CD14-positive monocyte (primary cell): ENCODE measurements around the gene TTC23L. TPM values are rescaled to one million over a fixed set of nuclear protein-coding genes. Genes with fewer than 3 reads are reported as not detected.

ENCODE experiments used
- DNase-seq, 3 donors: peaks; one replicate each; pipeline ENCODE4 v3.0.0-alpha.2; 2011 to 2022
- H2AFZ ChIP-seq: 2 replicates; pipeline ENCODE4 v1.6.0; 2012; ENCODE audit warnings: mild to moderate bottlenecking, low read depth, low read length, inconsistent platforms; ENCODE audit not compliant: insufficient read depth, poor library complexity, severe bottlenecking
- H3K27ac ChIP-seq, 2 donors: 1 replicate in 1 of 2; 2 replicates in 1 of 2; pipeline ENCODE4 v1.5.1; 2012 to 2013; ENCODE audit warnings: low read length in 2 of 2, control low read depth in 1 of 2, inconsistent platforms in 1 of 2, low read depth in 1 of 2, mild to moderate bottlenecking in 1 of 2
- H3K27me3 ChIP-seq, 2 donors: one replicate each; pipeline versions ENCODE4 v1.6.0 to v1.6.1; 2011 to 2013; ENCODE audit warnings: low read length in 2 of 2; ENCODE audit not compliant: control insufficient read depth in 2 of 2, insufficient read depth in 2 of 2
- H3K36me3 ChIP-seq, 2 donors: replicated peaks in 1 of 2; 1 replicate in 1 of 2; 2 replicates in 1 of 2; pipeline versions ENCODE4 v1.5.1 to v1.6.1; 2012 to 2013; ENCODE audit warnings: low read length in 2 of 2, control low read depth in 1 of 2, inconsistent platforms in 1 of 2, mild to moderate bottlenecking in 1 of 2; ENCODE audit not compliant: insufficient read depth in 2 of 2, control insufficient read depth in 1 of 2
- H3K4me1 ChIP-seq, 2 donors: 1 replicate in 1 of 2; 2 replicates in 1 of 2; pipeline versions ENCODE4 v1.5.1 to v1.6.1; 2012 to 2013; ENCODE audit warnings: low read length in 2 of 2, control low read depth in 1 of 2, inconsistent platforms in 1 of 2, mild to moderate bottlenecking in 1 of 2, moderate library complexity in 1 of 2; ENCODE audit not compliant: insufficient read depth in 2 of 2, control insufficient read depth in 1 of 2
- H3K4me2 ChIP-seq: replicated peaks from 2 replicates; pipeline ENCODE3; 2012; ENCODE audit warnings: low read length, moderate library complexity, mild to moderate bottlenecking; ENCODE audit not compliant: poor library complexity, severe bottlenecking; ENCODE audit errors: extremely low read depth
- H3K4me3 ChIP-seq, 3 experiments: fragments of 200-600 bp in 1 of 3; sonication (generic) in 1 of 3; replicated peaks in 1 of 3; 1 replicate in 2 of 3; 2 replicates in 1 of 3; pipeline ENCODE4 v1.5.1; 2011 to 2013; ENCODE audit warnings: low read length in 3 of 3, mild to moderate bottlenecking in 3 of 3, control low read depth in 2 of 3, low read depth in 2 of 3, inconsistent platforms in 1 of 3, moderate library complexity in 1 of 3
- H3K79me2 ChIP-seq: 2 replicates; pipeline ENCODE4 v1.6.0; 2012; ENCODE audit warnings: mild to moderate bottlenecking, control low read depth, inconsistent platforms, low read length, moderate library complexity; ENCODE audit not compliant: insufficient read depth
- H3K9ac ChIP-seq: 2 replicates; pipeline ENCODE4 v1.6.0; 2017; ENCODE audit warnings: low read length, mild to moderate bottlenecking; ENCODE audit not compliant: insufficient read depth, poor library complexity, severe bottlenecking
- H3K9me3 ChIP-seq, 2 donors: replicated peaks in 1 of 2; 1 replicate in 1 of 2; 2 replicates in 1 of 2; pipeline versions ENCODE4 v1.5.1 to v1.6.1; 2012 to 2013; ENCODE audit warnings: low read length in 2 of 2, control low read depth in 1 of 2; ENCODE audit not compliant: control insufficient read depth in 1 of 2, insufficient read depth in 1 of 2
- H4K20me1 ChIP-seq: 2 replicates; pipeline ENCODE4 v1.6.0; 2012; ENCODE audit warnings: mild to moderate bottlenecking, low read length, control low read depth, moderate library complexity; ENCODE audit not compliant: insufficient read depth
- H3K27ac Mint-ChIP-seq, 7 donors: one replicate each; pipeline ENCODE4 v1.8.0; 2020; ENCODE audit warnings: mild to moderate bottlenecking in 7 of 7, mixed read lengths in 7 of 7, moderate library complexity in 6 of 7, inconsistent platforms in 2 of 7
- H3K27me3 Mint-ChIP-seq, 3 donors: one replicate each; pipeline ENCODE4 v1.8.0; 2021 to 2022; ENCODE audit warnings: low read depth in 3 of 3, mild to moderate bottlenecking in 3 of 3, mixed read lengths in 3 of 3, moderate library complexity in 3 of 3, inconsistent platforms in 1 of 3
- H3K36me3 Mint-ChIP-seq, 2 donors: one replicate each; pipeline ENCODE4 v1.8.0; 2020; ENCODE audit warnings: mixed read lengths in 2 of 2, inconsistent platforms in 1 of 2, mild to moderate bottlenecking in 1 of 2
- H3K4me1 Mint-ChIP-seq: one replicate; pipeline ENCODE4 v1.8.0; 2020; ENCODE audit warnings: mild to moderate bottlenecking, mixed read lengths
- H3K4me3 Mint-ChIP-seq, 2 donors: one replicate each; pipeline ENCODE4 v1.8.0; 2020; ENCODE audit warnings: mild to moderate bottlenecking in 2 of 2, mixed read lengths in 2 of 2, moderate library complexity in 1 of 2
- H3K9me3 Mint-ChIP-seq, 7 donors: one replicate each; pipeline ENCODE4 v1.8.0; 2020 to 2022; ENCODE audit warnings: mixed read lengths in 7 of 7, mild to moderate bottlenecking in 6 of 7, moderate library complexity in 6 of 7, inconsistent platforms in 2 of 7
- CTCF ChIP-seq: fragments of 200-600 bp; IDR thresholded peaks from one replicate; pipeline ENCODE4 v1.8.0; 2022; ENCODE audit warnings: antibody characterized with exemption, mild to moderate bottlenecking
- WGBS: methylation state at CpG from one replicate; pipeline ENCODE4 v1.1.5; 2013; ENCODE audit warnings: missing lambda C conversion rate; ENCODE audit not compliant: insufficient coverage; 5-methylcytosine and 5-hydroxymethylcytosine counted together
- intact Hi-C, 2 donors: fragments of 100-400 bp; cut with micrococcal nuclease; formaldehyde crosslinking; loops; one replicate each; pipeline versions ENCODE4 v1.15.0 to v1.15.1; 2023
- polyA plus RNA-seq, 3 donors: library from polyadenylated mRNA; depleted of rRNA in 1 of 3; unstranded in 2 of 3; stranded (reverse) in 1 of 3; fragments of 300-500 nt in 2 of 3; fragments of >200 nt in 1 of 3; fragmentation: Illumina TruSeq in 2 of 3; gene quantifications; 1 replicate in 2 of 3; 2 replicates in 1 of 3; pipeline ENCODE4 v1.2.3, GENCODE V29; 2012 to 2021

Gene TTC23L
- polyA plus RNA-seq, 3 donors, result not detected

- Histone ChIP-seq H2AFZ (no peak overlapping the region), H3K36me3 (no peaks in the 10 kb centered on the region), H3K27me3 (no peaks in the 10 kb centered on the region), H4K20me1 (no peaks in the 10 kb centered on the region), H3K4me3 (no peak overlapping the region), H3K27ac (no peak overlapping the region), H3K9ac (no peak overlapping the region), H3K4me1 (no peaks in the 10 kb centered on the region), H3K4me2 (no peak overlapping the region), H3K9me3 (no peaks in the 10 kb centered on the region), H3K79me2 (no peaks in the 10 kb centered on the region)
- intact Hi-C loops, result no loop called here
- H3K9me3 Mint-ChIP-seq, result peaks cover 1 to 9% (median 4%) of the 10 kb centered on the region in 7 donors
- peaks cover 0 to 2% (median 2%) of the 10 kb centered on the region in 3 donors for H3K27me3 Mint-ChIP-seq
- peak overlapping the region in 1 of 7 donors; percentile 65 for H3K27ac Mint-ChIP-seq
- no peak for DNase-seq
- H3K4me1 Mint-ChIP-seq, result no peaks in the 10 kb centered on the region
- no peaks in the 10 kb centered on the region for H3K36me3 Mint-ChIP-seq
- TF ChIP-seq CTCF, result no peak
- WGBS, result 100% methylated on average over 1 of the region's 3 CpGs
- no peak overlapping the region for H3K4me3 Mint-ChIP-seq
These were observed 18.2 kb downstream of the TTC23L start for GRCh38 chr5:34857161-34857560.

- intact Hi-C loops, result no loop called here
- H2AFZ ChIP-seq, result no peak overlapping the region
- H3K9me3 ChIP-seq, result no peaks in the 10 kb centered on the region
- no peak overlapping the region for H3K4me3 ChIP-seq
- DNase-seq, result no peak
- H4K20me1 ChIP-seq, result no peaks in the 10 kb centered on the region
- no CpG with 5 or more reads among the region's 1 CpG for WGBS
- no peaks in the 10 kb centered on the region for H3K79me2 ChIP-seq
- no peaks in the 10 kb centered on the region for H3K27me3 ChIP-seq
- no peaks in the 10 kb centered on the region for H3K4me1 ChIP-seq
- TF ChIP-seq CTCF, result no peak
- Mint-ChIP-seq H3K27ac (no peak overlapping the region), H3K27me3 (peaks cover 0 to 2% (median 2%) of the 10 kb centered on the region in 3 donors), H3K36me3 (no peaks in the 10 kb centered on the region), H3K4me1 (no peaks in the 10 kb centered on the region), H3K4me3 (no peak overlapping the region), H3K9me3 (peaks cover 1 to 5% (median 4%) of the 10 kb centered on the region in 7 donors)
- H3K9ac ChIP-seq, result no peak overlapping the region
- no peaks in the 10 kb centered on the region for H3K36me3 ChIP-seq
- no peak overlapping the region for H3K4me2 ChIP-seq
- no peak overlapping the region for H3K27ac ChIP-seq
These were observed 18.9 kb downstream of the TTC23L start for GRCh38 chr5:34857894-34858293.
